HG03139 (cell line): Measurements from ENCODE around the gene BNIP1.

Experiments used
- ATAC-seq: cut with Tn5 transposase; IDR thresholded peaks from one replicate; pipeline ENCODE4 v1.9.1; 2021; ENCODE audit not compliant: unreplicated experiment

BNIP1 gene

DNA sequence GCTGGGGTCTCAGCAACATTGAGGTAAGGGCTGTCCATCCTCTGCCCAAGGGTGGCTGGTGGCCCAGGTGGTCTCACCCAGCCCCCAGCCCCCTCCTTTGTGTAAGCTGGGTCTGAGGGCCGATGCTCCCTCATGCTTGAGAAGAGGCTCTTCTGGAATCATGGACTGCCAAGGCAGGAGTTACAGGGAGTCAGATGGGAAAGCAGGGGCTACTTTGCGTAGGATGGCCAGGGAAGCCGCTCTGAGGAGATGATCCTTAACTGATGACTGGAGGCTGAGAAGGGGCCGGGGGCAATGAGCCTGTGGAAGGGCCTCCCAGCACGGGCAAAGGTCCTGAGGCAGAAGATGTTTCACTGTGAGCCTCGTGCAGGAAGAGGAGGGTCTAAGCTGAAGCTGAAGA, 67.0 kb downstream of the BNIP1 start:
- ATAC-seq, result no peak

DNA sequence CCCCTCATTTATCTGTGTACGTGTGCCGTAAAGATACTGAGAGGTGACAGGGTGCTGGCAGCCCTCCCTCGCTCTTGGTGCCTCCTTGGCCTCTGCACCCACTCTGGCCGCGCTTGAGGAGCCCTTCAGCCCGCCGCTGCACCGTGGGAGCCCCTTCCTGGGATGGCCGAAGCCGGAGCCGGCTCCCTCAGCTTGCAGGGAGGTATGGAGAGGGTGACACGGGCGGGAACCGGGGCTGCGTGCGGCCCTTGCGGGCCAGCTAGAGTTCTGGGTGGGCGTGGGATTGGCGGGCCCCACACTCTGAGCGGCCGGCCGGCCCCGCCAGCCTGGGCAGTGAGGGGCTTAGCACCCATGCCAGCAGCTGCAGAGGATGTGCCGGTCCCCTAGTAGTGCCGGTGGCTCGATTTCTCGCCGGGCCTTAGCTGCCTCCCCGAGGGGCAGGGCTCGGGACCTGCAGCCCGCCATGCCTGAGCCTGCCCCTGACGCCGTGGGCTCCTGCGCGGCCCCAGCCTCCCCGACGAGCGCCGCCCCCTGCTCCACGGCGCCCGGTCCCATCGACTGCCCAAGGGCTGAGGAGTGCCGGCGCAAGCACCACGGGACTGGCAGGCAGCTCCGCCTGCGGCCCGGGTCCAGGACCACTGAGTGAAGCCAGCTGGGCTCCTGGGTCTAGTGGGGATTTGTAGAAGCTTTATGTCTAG, 69.1 kb downstream of the BNIP1 start:
- ATAC-seq, result no peak
